Glutamatergic neuron (in vitro differentiated cells): ENCODE data around the gene PINLYP. TPM values are rescaled to one million over a fixed set of nuclear protein-coding genes. Genes with fewer than 3 reads are reported as not detected.
"Not testable (repeated sequence)": the region's sequence is repeated elsewhere in the genome, so short reads cannot be mapped to it uniquely, and the experiment has no call there.

Experiments
- DNase-seq: peaks from one replicate; pipeline ENCODE4 v3.0.0; 2022
- H3K27ac Mint-ChIP-seq: one replicate; pipeline ENCODE4 v1.8.0; 2020; ENCODE audit warnings: mild to moderate bottlenecking, mixed read lengths, inconsistent platforms; ENCODE audit not compliant: unreplicated experiment
- H3K27me3 Mint-ChIP-seq: one replicate; pipeline ENCODE4 v1.8.0; 2020; ENCODE audit warnings: mild to moderate bottlenecking, moderate library complexity, mixed read lengths, inconsistent platforms; ENCODE audit not compliant: unreplicated experiment
- H3K36me3 Mint-ChIP-seq: one replicate; pipeline ENCODE4 v1.8.0; 2020; ENCODE audit warnings: mild to moderate bottlenecking, mixed read lengths, inconsistent platforms; ENCODE audit not compliant: unreplicated experiment
- H3K4me1 Mint-ChIP-seq: one replicate; pipeline ENCODE4 v1.8.0; 2020; ENCODE audit warnings: mild to moderate bottlenecking, low read depth, mixed read lengths, inconsistent platforms; ENCODE audit not compliant: unreplicated experiment
- H3K4me3 Mint-ChIP-seq: one replicate; pipeline ENCODE4 v1.8.0; 2020; ENCODE audit warnings: mild to moderate bottlenecking, mixed read lengths, inconsistent platforms; ENCODE audit not compliant: unreplicated experiment
- H3K9me3 Mint-ChIP-seq: one replicate; pipeline ENCODE4 v1.8.0; 2020; ENCODE audit warnings: mild to moderate bottlenecking, moderate library complexity, mixed read lengths, inconsistent platforms; ENCODE audit not compliant: unreplicated experiment
- total RNA-seq: library from RNA; stranded (reverse); fragmentation: NEBNext Ultra II Directional; extraction: Animal tissue kit (Norgen Biotek cat#: 25700); gene quantifications from one replicate; pipeline ENCODE4 v1.2.1, GENCODE V29; 2021; ENCODE audit not compliant: unreplicated experiment
- TF ChIP-seq, protein P1 (sequence below): fragments of 200-600 bp; sonication (generic); IDR thresholded peaks from one replicate; pipeline ENCODE4 v1.5.0; 2021; ENCODE audit not compliant: partially characterized antibody, unreplicated experiment

The PINLYP gene
- total RNA-seq, 1 donor from 2014 or later = 0.96 TPM

DNA sequence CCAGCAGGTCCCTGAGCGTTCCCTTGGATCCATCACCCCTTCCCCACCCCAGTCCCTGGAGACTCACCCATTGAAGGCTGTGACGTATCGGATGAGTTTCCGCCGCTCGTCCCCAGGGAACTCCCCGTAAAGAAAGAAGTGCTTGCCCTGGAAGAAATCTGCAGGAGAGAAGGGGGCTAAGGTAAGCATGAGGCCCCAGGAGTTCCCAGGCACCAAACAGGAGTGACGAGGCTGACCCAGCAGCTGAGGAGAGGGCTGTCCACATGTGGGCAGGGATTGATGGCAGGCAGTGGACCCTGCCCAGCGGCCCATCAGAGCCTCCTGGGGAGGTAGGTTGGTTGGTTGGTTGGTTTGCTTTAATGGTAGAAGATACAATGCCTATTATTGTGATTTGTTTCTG lies 31.5 kb upstream of the PINLYP start:
- TF ChIP-seq, protein P1, sequence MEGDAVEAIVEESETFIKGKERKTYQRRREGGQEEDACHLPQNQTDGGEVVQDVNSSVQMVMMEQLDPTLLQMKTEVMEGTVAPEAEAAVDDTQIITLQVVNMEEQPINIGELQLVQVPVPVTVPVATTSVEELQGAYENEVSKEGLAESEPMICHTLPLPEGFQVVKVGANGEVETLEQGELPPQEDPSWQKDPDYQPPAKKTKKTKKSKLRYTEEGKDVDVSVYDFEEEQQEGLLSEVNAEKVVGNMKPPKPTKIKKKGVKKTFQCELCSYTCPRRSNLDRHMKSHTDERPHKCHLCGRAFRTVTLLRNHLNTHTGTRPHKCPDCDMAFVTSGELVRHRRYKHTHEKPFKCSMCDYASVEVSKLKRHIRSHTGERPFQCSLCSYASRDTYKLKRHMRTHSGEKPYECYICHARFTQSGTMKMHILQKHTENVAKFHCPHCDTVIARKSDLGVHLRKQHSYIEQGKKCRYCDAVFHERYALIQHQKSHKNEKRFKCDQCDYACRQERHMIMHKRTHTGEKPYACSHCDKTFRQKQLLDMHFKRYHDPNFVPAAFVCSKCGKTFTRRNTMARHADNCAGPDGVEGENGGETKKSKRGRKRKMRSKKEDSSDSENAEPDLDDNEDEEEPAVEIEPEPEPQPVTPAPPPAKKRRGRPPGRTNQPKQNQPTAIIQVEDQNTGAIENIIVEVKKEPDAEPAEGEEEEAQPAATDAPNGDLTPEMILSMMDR = no peak
- H3K9me3 Mint-ChIP-seq = peaks cover 9% of the 10 kb centered on the region

DNA sequence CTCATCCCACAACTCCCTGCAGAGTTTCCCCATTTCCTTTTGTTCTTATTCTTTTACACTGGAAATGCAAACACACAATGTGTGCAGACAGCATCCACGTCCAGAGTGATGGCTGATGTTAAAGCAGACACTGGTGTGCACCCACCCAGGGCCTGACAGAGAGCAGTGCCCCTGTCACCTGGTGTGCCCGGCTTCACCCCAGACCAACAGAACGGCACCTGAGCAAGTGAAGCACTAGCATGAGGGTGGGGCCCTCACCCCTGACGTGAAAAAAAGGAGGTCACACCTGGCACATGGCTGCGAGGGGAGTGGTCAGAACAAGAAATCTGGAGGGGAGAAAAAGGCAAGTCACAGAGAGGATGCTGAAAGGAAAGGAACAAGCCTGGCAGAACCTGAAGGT lies 30.3 kb upstream of the PINLYP start:
- no peak for DNase-seq
- TF ChIP-seq, protein P1 = no peak
- H3K36me3 Mint-ChIP-seq = peaks cover 2% of the 10 kb centered on the region
- peaks cover 6% of the 10 kb centered on the region for H3K4me1 Mint-ChIP-seq
- H3K4me3 Mint-ChIP-seq = peak overlapping the region; percentile 12
- no peak overlapping the region for H3K27ac Mint-ChIP-seq
- H3K27me3 Mint-ChIP-seq = peaks cover 5% of the 10 kb centered on the region
- peaks cover 7% of the 10 kb centered on the region for H3K9me3 Mint-ChIP-seq

More for the DNA sequence above, 31.5 kb upstream of the PINLYP start:
- Mint-ChIP-seq H3K27me3 (peaks cover 8% of the 10 kb centered on the region), H3K4me1 (peaks cover 2% of the 10 kb centered on the region), H3K4me3 (no peak overlapping the region), H3K36me3 (peaks cover 11% of the 10 kb centered on the region), H3K27ac (no peak overlapping the region)
- DNase-seq = no peak

DNA sequence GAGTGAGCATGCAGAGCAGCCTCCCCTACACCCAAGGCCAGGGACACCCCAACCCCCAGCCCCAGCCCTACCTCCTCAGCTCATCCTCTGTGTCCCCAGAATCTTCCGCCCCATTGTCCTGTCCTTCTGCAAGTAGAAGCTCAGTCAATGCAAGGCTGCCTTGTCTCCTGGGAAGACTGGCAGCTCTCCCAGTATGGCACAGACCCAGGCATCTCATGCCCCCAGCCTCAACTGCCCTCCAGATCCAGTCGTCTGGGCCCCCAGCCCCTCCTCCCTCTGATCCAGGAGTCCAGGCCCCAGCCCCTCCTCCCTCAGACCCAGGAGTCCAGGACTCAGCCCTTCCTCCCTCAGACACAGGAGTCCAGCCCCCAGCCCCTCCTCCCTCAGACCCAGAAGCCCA lies 29.6 kb upstream of the PINLYP start:
- Mint-ChIP-seq H3K36me3 (no peaks in the 10 kb centered on the region), H3K27me3 (peaks cover 6% of the 10 kb centered on the region), H3K27ac (no peak overlapping the region), H3K4me3 (no peak overlapping the region), H3K9me3 (peaks cover 7% of the 10 kb centered on the region), H3K4me1 (peaks cover 9% of the 10 kb centered on the region)
- no peak for DNase-seq
- TF ChIP-seq, protein P1 = no peak

DNA sequence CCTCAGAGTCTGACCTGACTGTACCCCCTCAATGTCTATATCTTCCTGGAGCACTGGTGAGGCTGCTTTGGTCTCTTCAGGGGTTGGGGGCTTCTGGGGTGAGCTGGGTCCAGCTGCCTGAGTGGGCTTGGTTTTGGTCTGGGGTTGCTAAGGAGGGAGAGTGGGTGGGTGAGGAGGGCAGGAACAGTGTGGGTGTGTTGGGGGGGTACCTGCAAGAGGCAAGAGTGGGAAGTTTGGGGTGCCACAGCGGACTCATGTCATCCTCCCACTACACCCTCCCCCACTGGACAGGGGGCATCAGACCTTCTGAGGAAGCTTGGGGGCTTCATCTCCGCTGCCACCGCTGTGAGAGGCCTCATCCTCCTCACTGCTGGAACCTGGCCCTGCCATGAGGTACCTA lies 29.0 kb upstream of the PINLYP start:
- peaks cover 8% of the 10 kb centered on the region for H3K27me3 Mint-ChIP-seq
- peaks cover 9% of the 10 kb centered on the region for H3K4me1 Mint-ChIP-seq
- no peak overlapping the region for H3K27ac Mint-ChIP-seq
- H3K4me3 Mint-ChIP-seq = no peak overlapping the region
- H3K36me3 Mint-ChIP-seq = peaks cover 2% of the 10 kb centered on the region
- TF ChIP-seq, protein P1 = no peak
- no peak for DNase-seq
- peaks cover 7% of the 10 kb centered on the region for H3K9me3 Mint-ChIP-seq

DNA sequence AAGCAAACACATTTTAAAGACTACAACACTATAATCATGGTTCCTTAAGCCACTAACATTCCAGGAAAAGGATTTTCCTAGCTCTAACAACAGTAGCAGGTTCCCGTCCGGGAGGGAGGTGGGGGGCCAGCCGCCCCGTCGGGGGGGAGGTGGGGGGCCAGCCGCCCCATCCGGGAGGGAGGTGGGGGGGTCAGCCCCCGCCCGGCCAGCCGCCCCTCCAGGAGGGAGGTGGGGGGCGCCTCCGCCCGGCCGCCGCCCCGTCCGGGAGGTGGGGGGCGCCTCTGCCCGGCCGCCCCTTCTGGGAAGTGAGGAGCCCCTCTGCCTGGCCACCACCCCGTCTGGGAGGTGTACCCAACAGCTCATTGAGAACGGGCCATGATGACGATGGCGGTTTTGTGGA lies 27.7 kb upstream of the PINLYP start:
- H3K36me3 Mint-ChIP-seq, DNase-seq, H3K27me3 Mint-ChIP-seq, H3K9me3 Mint-ChIP-seq, H3K4me3 Mint-ChIP-seq: not testable (repeated sequence)
- peak overlapping the region; percentile 55 for H3K27ac Mint-ChIP-seq
- peaks cover 12% of the 10 kb centered on the region for H3K4me1 Mint-ChIP-seq
